HT-29 (cell line): Measurements from ENCODE around the gene KIAA1755. TPM values are rescaled to one million over a fixed set of nuclear protein-coding genes. Genes with fewer than 3 reads are reported as not detected.

Experiments used
- DNase-seq: peaks from one replicate; pipeline ENCODE4 v3.0.0-alpha.2; 2015; ENCODE audit warnings: low spot score
- total RNA-seq: library from RNA; depleted of rRNA; stranded (reverse); fragments of >200 nt; shearing (Covaris generic); gene quantifications from 2 replicates; pipeline ENCODE4 v1.2.3, GENCODE V29; 2014

Gene KIAA1755
- total RNA-seq, 1 experiment from 2014 or later = 0.05 TPM

DNA sequence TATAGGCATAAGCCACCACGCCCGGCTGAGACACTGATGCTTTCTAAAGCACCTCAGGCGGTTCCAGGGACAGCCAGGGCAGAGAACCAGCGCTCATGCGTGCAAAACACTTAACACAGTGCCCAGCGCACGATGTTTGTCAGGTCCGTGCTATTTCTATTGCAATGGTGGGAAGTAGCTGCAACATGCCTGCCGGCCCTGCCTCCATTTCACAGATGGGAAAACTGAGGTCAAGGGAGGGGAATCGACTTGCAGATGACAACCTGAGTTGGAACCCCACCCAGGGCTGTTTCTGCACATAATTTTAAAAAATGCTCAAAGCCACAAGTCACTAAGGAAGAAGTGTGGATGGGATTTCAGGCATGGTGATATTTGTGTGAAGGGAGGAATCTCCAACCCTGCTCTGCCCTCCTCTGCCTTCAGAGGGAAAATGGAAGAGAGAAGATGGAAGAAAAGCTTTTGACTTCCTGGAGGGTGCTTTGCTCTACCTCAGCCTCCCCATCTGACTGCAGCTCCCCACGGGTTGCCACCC, 39.9 kb downstream of the KIAA1755 start:
- no peak for DNase-seq

DNA sequence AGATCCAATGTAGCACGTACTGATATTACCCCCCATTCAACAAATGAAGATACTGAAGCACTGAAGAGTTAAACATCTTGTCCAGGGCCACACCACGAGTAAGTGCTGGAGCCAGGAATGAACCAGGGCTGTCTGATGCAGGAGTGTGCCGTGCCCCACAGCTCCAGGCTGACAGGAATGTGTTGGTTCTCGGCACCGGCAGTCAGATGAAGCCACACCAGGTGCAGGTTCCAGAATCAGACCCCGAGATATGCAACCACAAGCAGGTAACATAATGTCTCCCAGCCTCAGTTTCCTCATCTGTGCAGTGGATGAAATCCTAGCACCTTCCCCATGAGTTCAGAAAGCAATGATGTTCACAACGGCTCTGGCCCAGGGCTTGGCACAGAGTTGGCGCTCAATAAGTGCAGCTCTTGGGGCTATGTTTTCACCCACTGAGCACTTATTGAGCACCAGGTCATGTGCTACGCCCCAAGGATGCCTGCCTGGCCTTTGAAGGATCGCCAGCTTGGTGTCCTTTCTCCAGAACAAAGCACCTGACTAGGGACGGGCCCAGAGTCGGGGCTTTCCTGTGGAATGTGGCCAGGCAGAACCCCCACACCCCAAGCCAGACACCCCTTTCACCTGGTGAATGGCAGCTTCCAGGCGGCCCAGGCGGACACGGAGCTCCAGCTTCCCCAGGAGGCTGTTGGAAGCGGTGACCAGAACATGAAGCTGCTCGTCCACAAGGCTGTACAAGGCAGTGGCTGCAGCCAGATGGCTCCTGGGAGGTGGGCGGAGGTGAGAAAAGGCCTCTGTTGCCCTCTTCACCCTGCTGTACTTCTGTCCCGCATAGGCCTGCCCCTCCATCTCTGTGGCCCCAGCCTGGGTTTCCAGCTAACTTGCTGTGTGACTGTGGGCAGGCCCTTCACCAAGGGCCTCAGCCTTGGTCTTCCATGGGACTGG, 41.3 kb downstream of the KIAA1755 start:
- DNase-seq = no peak

DNA sequence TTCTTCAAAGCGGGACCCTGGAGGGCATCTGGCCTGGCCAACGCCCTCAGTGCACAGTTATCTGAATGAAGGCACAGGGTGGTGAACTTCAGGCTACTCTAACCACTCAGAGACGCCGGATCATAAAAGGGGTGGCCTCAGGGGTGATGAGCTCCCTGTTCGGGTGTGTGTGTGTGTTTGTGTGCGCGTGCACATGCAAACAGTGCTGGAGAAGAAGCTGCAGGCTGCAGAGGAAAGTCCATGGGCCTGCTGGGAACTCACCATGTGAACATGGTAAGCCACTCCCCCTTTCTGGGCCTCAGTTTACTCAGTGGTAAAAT, 42.0 kb downstream of the KIAA1755 start:
- no peak for DNase-seq

DNA sequence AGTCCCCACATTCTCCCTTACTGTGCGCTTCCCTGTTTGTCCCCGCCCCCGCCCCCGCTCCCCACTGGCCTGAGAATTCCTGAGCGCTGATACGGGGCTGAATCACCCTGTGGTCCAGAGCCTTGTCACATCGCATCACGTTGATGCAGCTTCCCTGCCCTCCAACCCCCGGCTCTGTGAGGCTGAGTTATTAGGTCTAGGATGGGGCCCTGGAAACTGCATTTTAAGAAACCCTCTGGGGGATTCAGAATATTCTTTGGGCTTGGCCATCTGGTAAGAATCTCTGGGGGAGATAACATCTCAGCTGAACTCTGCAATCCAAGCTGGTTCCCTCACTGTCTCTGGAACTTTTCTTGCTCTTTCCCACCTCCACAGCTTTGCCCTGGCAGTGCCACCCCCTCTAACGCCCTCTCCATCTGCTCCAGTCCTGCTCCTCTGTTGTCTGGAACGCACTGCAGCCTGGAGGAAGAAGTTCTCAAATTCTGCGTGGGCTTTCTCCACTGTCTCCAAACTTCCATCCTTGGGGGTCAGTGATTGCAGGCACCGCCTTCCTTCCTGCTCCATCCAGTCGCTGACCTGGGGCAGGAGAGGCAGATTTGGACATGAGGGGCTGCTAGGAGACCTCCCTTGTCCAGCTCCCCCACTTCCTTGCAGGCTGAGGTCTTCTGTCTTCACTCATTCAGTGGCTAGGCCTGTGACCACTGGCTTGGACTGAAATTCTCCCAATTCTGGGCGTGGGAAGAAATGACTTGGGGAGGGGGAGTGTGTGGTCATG, 42.6 kb downstream of the KIAA1755 start:
- peak; percentile 37 for DNase-seq

DNA sequence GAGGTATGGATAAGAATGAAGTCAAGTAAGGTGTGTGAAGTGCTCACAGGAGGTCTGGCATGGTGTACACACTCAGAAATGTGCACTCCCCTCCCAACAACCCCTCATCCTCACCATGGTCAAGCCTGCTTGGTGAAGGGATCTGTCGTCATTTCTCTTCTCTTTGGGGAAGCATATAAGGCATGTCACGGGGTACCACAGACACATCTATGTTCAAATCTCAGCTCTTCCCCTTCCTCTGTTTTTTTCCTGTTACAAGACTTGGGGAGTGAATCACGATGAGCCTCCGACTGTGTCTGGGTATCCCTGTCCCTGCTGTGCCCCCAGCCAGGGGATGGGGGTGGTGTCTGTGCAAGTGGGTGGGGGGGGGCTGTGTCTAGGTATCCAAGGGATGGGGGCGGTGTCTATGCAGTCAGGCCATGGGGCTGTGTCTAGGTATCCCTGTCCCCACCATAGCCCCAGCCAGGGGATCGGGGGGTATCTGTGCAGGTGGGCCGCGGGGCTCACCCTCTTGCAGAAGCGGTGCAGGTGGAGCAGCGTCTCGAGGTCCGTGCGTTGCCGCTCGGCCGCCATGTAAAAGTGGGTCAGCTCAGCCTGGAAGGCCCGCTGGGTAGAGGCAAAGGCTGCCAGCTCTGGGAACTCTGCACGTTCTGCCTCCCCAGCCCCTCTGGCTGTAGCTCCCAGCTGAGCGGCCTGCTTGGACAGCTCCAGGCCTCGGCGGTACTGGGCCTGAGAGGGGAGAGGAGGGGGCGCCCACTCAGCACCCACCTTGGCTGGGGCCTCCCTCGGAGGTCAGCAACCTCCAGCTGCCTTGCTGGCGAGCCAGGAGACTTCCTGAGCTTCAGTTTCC, 43.6 kb downstream of the KIAA1755 start:
- DNase-seq = no peak

DNA sequence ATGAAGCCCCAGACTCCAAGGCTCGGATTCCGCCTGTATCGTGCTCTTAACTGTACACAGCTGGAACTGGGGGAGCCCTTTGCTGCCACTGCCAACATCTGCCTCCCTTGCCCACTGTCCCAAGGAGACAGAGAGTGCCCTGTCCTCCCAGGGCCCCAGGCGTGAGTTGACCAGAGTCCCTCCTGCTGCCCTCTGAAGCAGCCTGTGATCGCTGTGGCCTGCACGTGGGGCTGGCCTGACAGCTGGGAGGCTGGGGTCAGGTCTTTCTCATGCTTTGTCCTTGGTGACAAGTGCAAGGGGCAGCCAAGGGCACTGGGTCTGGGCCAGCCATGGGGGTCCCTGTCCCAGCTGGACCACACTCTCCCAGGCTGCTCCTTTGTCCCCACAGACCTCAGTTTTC, 44.3 kb downstream of the KIAA1755 start:
- DNase-seq = no peak

DNA sequence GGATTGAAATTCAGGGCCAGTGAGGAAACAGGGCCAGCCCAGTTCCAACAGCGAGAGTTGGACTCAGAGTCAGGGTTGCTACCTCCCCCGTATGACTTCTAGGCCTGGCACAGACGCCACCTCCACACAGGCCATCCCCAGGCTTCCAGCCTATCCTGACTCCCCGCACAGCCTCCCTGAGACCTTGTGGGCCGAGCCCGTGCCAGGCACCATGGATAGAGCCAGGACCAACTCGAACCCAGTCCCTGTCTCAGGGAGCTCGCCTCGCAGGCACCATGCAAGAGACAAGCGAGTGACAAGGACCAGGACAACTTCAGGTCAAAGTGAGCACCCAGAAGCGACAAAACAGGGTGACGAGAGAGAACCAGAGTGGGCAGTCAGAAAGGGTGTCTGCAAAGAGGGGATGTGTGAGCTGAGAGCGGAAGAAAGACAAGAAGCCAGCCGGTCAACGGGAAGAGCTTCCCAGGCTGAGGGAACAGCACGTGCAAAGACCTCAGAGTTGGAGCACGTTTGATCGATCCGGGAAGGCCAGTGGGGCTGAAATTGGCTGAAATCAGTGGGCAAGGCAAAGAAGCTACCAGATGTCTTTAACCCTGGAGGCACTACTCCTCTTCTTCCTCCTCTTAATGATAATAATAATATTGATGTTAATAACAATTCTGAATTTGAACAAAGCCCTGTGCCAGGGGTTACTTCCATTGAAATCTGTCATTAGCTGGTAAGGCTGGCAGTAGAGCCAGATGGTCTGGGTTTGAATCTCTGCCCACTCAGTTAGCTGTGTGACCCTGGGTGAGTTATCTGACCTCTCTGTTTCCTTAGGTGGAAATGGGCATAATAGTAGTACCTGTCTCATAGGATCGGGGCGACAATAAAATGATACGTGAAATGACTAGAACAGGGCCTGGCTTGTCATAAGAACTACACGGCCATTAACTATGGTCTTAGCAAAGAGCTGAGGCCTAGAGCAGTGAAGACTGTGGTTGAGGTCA, 45.0 kb downstream of the KIAA1755 start:
- DNase-seq = no peak

DNA sequence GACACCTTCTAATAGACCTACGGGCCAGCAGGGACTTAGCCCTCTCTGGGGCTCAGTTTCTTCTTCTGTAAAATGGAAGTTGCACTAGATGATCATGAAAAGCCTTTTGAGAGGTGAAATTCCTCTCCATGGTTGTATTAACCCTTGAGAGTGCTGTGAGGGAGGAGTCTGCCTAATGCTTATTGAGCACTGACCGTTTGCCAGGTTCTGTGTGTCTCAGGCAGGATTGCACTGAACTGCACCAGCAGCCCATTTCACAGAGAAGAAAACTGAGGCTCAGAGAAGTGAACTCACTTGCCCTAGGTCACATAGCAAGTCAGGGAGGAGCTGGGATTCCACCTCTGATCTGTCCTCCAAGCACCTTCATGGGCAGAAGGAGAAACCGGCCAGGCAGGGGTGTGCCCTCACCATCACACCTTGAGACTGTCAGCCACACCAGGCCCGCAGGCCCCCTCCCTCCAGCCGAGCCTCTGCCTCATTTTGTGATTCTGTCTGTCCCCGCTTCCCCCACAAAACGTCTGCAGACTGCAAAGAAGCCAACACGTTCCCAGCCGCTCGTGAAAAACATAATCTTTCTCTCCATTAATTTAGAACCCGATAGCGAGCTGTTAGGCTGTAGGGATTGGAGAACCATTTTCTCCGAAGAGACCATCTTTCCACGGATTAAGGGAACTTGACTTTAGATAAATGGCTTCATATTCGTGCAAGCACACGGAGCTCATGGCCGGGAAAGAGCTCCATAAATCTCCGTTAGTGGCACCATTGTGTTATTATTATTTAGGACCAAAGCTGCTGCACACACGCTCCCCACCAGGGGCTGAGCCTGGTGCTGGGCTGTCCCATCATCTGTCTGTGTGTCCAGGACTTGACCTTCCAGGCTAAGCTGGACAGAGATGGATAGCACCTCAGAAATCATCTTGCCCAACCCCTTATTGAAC, 46.0 kb downstream of the KIAA1755 start:
- no peak for DNase-seq

DNA sequence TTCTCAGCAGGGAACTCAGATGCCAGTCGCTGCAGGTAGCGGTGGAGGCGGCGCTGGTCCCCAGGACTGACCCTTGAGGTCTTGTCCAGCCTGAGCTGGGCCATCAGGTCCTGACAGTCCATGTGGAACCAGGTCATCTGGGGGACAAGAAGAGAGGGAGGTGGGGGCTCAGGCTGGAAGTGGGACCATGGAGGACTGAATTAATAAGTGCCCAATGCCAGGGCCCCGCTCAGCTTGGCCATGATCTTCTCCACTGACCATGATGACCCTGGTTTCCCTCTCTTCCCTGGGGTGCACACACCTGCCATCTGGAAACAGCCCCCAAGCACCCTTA, 47.0 kb downstream of the KIAA1755 start:
- no peak for DNase-seq

DNA sequence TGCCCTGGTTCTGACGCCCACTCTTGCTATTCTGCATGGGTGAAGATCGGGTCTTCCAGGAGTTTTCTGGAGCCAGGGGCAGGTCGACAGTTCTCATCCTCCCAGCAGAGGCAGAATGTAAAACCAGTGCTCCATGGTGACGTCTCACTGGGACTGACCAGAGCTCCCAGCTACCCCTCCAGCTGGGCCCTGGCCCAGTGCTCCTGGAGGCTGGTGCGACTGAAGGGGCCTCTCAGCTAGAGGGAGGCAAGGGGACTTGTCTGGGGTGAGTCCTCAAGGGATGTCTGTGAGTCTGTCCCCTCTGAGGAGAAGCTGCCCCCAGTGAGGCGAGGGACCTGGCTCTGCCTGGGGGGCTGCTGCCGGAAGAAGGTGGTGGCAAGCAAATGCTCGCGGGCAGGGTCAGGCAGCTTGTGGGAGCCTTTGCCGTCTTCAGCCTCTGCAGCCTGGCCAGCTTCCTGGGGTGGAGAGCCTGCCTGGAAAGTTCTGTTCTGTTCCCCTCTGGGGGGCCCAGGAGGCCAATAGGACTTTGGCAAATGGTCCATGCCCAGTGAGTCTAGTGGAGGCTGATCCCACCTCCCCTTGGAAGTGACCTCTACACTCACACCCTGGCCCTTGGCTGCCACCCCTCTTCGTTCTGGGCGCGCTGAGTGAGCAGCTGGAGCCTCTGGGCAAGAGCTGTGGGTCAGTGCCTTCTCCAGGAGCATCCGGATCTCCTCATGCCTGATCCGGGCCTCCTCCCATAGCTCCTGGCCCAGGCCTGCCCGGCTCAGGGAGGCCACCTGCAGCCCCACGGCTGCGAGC, 47.5 kb downstream of the KIAA1755 start:
- no peak for DNase-seq

DNA sequence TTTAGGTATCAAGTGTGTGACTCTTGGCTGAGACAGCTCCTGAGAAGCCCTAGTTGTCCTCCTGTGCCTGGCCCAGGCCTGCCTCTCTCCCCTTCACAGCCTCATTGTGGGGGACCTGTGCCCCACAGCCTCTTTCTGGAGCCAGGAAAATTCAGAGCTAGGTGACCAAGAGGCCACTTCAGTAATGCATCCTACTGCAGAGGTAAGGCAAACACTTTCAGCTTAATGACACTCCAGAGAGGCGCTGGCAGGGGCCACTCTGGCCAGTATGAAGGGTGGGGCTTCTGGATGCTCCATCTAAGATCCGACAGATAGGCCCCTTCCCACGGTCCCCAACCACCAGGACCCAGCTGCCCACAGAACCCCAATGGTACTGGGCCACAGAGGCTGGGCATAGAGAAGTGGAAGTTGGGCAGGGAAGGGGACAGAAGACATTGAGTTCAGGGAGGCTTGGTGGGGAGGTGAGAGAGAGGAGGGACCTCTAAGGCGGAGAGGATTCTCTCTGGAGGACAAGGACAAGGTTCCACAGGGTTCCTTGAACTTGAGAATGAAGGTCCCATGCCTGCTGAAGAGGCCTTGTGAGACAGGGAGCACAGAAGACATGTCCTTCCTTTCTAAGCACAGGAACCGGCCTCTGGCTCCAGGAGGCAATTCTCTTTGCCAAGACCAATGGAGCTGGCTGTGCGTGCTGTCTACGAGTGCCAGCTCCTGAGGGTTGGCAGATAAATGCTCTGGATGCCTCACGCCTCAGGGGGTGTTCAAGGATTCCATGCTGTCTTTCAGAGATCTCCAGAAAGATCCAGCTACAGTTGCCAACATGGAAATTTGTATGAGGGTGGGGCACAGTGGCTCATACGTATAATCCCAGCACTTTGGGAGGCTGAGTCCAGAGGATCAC, 49.1 kb downstream of the KIAA1755 start:
- no peak for DNase-seq

DNA sequence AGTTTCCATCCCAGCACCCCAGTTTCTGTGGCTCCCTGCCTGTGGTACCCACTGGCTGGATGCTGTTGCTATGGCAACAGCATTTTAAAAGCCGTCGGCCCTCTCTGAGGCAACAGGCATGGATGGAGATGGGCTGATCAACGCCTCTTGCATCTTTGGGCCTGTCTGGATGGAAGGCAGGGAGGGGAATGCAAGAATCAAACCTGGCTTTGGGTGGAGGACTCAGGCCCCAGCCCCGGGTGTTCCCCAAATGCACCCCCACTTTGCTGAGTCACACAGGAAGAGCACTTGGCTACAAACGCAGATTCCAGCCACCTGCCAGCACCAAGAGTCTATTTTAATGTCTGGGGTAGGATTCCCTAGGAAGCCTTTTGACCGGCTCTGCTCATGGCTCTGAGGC, 49.8 kb downstream of the KIAA1755 start:
- DNase-seq = no peak

DNA sequence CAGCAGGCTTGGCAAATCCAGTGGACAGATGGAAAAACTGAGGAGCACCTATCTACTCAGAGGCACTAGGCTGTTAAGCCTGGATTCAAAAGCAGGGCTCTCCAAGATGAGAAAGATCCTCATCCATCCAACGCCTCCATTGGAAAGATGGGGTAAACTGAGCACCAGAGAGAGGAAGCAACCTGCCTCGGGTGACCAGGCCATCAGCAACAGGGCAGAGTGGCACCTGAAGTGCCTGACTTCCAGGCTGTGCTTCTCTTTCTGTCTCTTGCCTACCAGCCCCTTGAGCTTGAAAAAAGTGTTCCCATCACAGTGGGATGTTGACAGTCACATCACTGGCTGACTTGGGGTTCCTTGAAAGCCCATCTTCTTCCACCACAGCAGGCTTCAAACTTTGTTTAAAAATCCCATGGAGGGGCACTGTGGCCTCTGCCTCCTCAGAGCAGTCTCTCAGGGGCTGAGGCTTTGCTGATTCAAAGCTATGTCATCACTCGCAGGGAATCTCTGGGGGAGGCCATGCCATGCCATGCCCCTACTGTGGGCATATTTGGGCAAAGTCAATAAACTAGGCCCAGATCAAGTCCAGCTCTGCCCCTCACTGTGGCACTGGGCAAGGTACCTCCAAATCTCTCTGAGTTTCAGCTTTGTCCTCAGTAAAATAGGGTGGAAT, 50.7 kb downstream of the KIAA1755 start:
- DNase-seq = no peak

DNA sequence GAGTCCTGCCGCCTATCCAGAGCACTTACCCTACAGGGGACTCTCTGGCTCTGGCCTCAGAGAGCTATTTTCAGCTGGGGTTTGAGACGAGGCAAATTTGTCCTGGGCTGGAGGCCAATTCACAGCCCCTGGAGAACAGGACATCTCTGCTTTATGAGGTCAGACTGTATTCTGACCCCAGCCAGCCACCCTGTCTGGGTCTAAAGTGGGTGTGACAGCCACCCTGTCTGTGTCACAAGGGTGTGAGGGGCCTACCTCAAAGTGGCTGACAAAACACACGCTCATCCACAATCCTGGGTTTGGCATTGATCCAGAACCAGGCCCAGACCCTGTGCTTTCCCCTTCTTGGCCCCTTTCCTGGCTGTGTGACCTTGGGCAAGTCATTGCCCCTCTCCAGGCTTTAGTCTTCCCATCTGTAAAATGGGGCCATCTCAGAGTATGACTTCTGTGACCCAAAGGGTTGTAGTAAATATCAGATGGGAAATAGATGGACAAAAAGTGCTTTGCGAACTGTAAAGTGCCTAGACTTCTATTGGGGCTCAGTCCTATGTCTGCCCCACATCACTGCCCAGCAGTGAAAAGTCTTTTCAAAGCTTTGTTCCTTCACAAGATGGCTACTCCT, 51.4 kb downstream of the KIAA1755 start:
- no peak for DNase-seq

DNA sequence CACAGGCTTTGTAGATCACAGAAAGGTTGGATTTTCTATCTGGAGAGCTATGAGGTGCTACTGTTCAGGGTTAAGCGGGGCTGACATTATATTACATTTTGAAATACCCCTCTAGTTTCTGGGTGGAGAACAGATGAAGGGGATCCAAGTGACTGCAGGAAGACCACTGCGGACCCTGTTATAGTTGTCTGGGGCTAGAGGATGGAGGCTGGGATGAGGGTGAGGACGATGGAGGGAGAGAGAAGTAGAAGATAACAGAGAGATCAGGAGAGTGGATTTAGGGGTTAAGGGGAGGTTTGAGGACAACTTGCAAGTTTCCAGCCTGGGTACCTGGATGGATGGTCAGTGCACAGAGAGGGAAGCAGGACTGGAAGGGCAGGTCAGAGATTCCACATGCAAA, 52.0 kb downstream of the KIAA1755 start:
- DNase-seq = no peak

DNA sequence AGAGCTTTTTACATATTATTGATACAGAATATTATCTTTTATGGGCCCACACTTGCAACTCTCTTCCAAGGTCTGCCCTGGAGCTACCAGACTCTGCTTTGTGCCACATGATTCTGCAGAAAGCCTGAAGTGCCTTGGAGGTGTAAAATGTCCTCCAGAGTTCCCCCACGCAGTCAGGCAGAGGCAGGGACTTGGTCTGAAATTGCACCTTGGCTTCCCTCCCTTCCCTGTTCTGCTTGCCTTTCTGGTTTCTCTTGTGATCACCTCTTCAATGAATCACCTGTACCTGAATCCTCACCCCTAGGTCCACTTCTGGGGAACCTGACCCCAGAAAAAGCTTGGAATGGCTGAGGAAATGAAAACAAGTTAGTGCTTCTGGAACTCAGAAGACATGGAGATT, 52.4 kb downstream of the KIAA1755 start:
- no peak for DNase-seq

DNA sequence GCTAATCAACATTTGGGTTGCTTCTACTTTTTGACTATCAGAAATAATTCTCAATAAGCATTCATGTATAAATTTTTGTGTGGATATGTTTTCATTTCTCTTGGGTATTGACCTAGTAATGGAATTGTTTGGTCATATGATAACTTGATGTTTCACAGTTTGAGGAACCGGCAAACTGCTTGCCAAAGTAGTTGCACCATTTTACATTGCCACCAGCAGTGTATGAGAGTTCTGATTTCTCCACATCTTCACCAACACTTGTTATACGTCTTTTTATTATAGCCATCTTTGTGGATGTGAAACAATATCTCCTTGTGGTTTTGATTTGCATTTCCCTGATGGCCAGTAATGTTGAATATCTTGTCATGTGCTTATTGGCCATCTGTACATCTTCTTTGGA, 52.9 kb downstream of the KIAA1755 start:
- no peak for DNase-seq
